Suprapubic skin (tissue), 4 donors: ENCODE data around the gene IFNG-AS1. TPM values are rescaled to one million over a fixed set of nuclear protein-coding genes. Genes with fewer than 3 reads are reported as not detected.

Experiments used
- DNase-seq, 2 donors: peaks; one replicate each; pipeline ENCODE4 v3.0.0-alpha.2; 2019; ENCODE audit warnings: low spot score in 2 of 2
- H3K27ac ChIP-seq: fragments of 200-600 bp; sonication (generic); one replicate; pipeline ENCODE4 v1.5.1; 2019
- H3K27me3 ChIP-seq: fragments of 200-600 bp; sonication (generic); one replicate; pipeline ENCODE4 v1.5.1; 2019
- H3K36me3 ChIP-seq: fragments of 200-600 bp; sonication (generic); one replicate; pipeline ENCODE4 v1.5.1; 2019
- H3K4me1 ChIP-seq: fragments of 200-600 bp; sonication (generic); one replicate; pipeline ENCODE4 v1.5.1; 2019
- H3K4me3 ChIP-seq: fragments of 200-600 bp; sonication (generic); one replicate; pipeline ENCODE4 v1.5.1; 2019; ENCODE audit warnings: mild to moderate bottlenecking
- H3K9me3 ChIP-seq: fragments of 200-600 bp; sonication (generic); one replicate; pipeline ENCODE4 v1.5.1; 2019
- CTCF ChIP-seq, 2 donors: fragments of 200-600 bp in 1 of 2; fragments of 450-650 bp in 1 of 2; sonication (generic) in 1 of 2; IDR thresholded peaks; one replicate each; pipeline ENCODE4 v1.5.1; 2016 to 2019; ENCODE audit warnings: antibody characterized with exemption in 2 of 2, mild to moderate bottlenecking in 1 of 2, moderate library complexity in 1 of 2
- EP300 ChIP-seq: sonication (generic); formaldehyde crosslinking; IDR thresholded peaks from one replicate; pipeline ENCODE4 v1.6.1; 2017; ENCODE audit warnings: antibody characterized with exemption
- POLR2A ChIP-seq, 2 donors: fragments of 450-650 bp; IDR thresholded peaks; one replicate each; pipeline ENCODE4 v1.6.1; 2017; ENCODE audit warnings: antibody characterized with exemption in 2 of 2, mild to moderate bottlenecking in 2 of 2, moderate library complexity in 2 of 2
- POLR2AphosphoS5 ChIP-seq, 3 donors: sonication (generic); formaldehyde crosslinking; IDR thresholded peaks; one replicate each; pipeline ENCODE4 v1.6.1; 2017; ENCODE audit warnings: antibody characterized with exemption in 3 of 3
- WGBS: methylation state at CpG from one replicate; pipeline ENCODE4 v1.1.5; 2018; 5-methylcytosine and 5-hydroxymethylcytosine counted together
- total RNA-seq, 4 donors: library from RNA; depleted of rRNA; stranded (reverse); fragments of >200 nt; gene quantifications; one replicate each; pipeline ENCODE4 v1.1.0, GENCODE V29; 2016

IFNG-AS1 gene
- total RNA-seq = not detected

- no peaks in the 10 kb centered on the region for H3K9me3 ChIP-seq
- WGBS = 57% methylated on average over 7 of the region's 7 CpGs
- no peaks in the 10 kb centered on the region for H3K27me3 ChIP-seq
- TF ChIP-seq EP300 (no peak), POLR2AphosphoS5 (IDR thresholded peaks at IDR 0.05) (no peak), CTCF (IDR thresholded peaks at IDR 0.05) (no peak), POLR2A (IDR thresholded peaks at IDR 0.05) (no peak)
- no peak within 1 kb of the TSS for H3K4me3 ChIP-seq
- DNase-seq = no peak
- no peaks in the 10 kb centered on the region for H3K36me3 ChIP-seq
- H3K4me1 ChIP-seq = no peaks in the 10 kb centered on the region
- H3K27ac ChIP-seq = no peak within 1 kb of the TSS
These were observed at the start of gene IFNG-AS1 for GRCh38 chr12:67989184-67989920. Gene IFNG-AS1 (plus strand): TSS chr12:67989447.

- TF ChIP-seq POLR2A (IDR thresholded peaks at IDR 0.05) (no peak), CTCF (IDR thresholded peaks at IDR 0.05) (no peak), EP300 (no peak), POLR2AphosphoS5 (IDR thresholded peaks at IDR 0.05) (no peak)
- no peak for DNase-seq
- Histone ChIP-seq H3K9me3 (no peaks in the 10 kb centered on the region), H3K4me3 (no peak overlapping the region), H3K4me1 (peaks cover 6% of the 10 kb centered on the region), H3K27ac (no peak overlapping the region), H3K27me3 (peaks cover 3% of the 10 kb centered on the region), H3K36me3 (no peaks in the 10 kb centered on the region)
- 53% methylated on average over 2 of the region's 2 CpGs for WGBS
These were observed 49.6 kb upstream of the IFNG-AS1 start for GRCh38 chr12:67939611-67940010.

GRCh38 chr12:67940780-67941243 lies 48.4 kb upstream of the IFNG-AS1 start:
- TF ChIP-seq POLR2AphosphoS5 (IDR thresholded peaks at IDR 0.05) = no peak
- no peak for TF ChIP-seq EP300
- TF ChIP-seq CTCF (IDR thresholded peaks at IDR 0.05) = no peak
- no peak for TF ChIP-seq POLR2A (IDR thresholded peaks at IDR 0.05)
- Histone ChIP-seq H3K36me3 (no peaks in the 10 kb centered on the region), H3K27ac (no peak overlapping the region), H3K9me3 (no peaks in the 10 kb centered on the region), H3K4me3 (no peak overlapping the region), H3K27me3 (peaks cover 3% of the 10 kb centered on the region), H3K4me1 (peaks cover 6% of the 10 kb centered on the region)
- DNase-seq = no peak
- WGBS = 77% methylated on average over 3 of the region's 3 CpGs

GRCh38 chr12:67942724-67943123 lies 46.5 kb upstream of the IFNG-AS1 start:
- no peak for TF ChIP-seq EP300
- no peak for TF ChIP-seq CTCF (IDR thresholded peaks at IDR 0.05)
- TF ChIP-seq POLR2AphosphoS5 (IDR thresholded peaks at IDR 0.05) = no peak
- TF ChIP-seq POLR2A (IDR thresholded peaks at IDR 0.05) = no peak
- Histone ChIP-seq H3K4me1 (peaks cover 6% of the 10 kb centered on the region), H3K4me3 (no peak overlapping the region), H3K27me3 (peaks cover 2% of the 10 kb centered on the region), H3K27ac (no peak overlapping the region), H3K9me3 (no peaks in the 10 kb centered on the region), H3K36me3 (no peaks in the 10 kb centered on the region)
- 76% methylated on average over 3 of the region's 3 CpGs for WGBS
- DNase-seq = no peak

- H3K27ac ChIP-seq = no peak overlapping the region
- H3K4me3 ChIP-seq = no peak overlapping the region
- no peak for DNase-seq
- H3K27me3 ChIP-seq = no peaks in the 10 kb centered on the region
- H3K9me3 ChIP-seq = no peaks in the 10 kb centered on the region
- 12% methylated on average over 5 of the region's 5 CpGs for WGBS
- no peaks in the 10 kb centered on the region for H3K36me3 ChIP-seq
- peaks cover 6% of the 10 kb centered on the region for H3K4me1 ChIP-seq
- TF ChIP-seq POLR2A (IDR thresholded peaks at IDR 0.05) (no peak), CTCF (IDR thresholded peaks at IDR 0.05) (peak; percentile 53 to 61), EP300 (no peak), POLR2AphosphoS5 (IDR thresholded peaks at IDR 0.05) (no peak)
These were observed 45.9 kb upstream of the IFNG-AS1 start for GRCh38 chr12:67943141-67943892.
